HG02852 (cell line): ENCODE results near the gene DDX59.

Experiments
- ATAC-seq: cut with Tn5 transposase; IDR thresholded peaks from one replicate; pipeline ENCODE4 v1.9.1; 2021; ENCODE audit warnings: mild to moderate bottlenecking, moderate library complexity; ENCODE audit not compliant: unreplicated experiment

Gene DDX59

DNA sequence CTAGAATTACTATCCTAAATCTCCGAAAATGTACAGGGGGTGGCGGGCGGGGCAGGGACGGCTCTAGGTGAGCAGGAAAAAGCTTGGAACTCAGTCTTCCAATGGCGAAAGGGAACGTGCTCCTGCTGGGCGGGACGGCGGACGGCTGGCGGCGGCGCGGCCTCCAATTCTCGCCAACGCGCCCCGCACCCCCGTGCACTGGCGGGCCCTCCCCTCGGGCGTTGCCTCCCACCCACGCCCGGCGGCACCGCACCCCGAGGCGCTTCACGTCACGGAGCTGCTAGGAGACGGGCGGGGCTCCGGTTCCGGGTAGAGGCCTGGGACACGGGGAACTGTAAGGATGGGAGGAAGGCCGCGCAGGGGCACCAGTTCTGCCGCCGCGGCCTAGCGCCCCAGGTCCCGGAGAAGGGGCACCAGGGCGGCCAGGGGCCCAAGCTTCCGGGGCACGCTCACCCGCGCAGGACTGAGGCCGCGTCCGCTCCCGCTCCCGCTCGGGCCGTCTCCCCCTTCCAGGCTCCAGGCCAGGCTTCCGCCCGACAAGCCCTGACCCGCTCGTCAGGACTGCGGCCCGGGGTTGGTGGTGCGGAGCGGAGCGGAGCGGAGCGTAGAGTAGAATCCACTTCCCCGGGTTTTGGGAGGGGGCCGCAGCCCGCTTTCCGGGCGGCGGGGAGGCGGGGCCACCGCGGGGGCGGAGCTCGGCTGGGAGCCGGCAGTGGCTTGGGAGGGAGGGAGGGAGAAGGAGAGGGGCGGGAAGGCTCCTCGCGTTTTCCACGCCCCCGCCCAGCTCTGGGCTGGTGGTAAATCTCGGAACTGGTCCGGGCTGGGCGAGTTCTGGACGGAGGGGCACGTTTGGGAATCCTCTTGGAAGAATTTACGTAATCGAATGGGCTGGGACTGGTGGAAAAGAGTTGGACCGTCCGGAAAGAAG, at the start of gene DDX59:
Gene DDX59, minus strand, starts transcription at position 594 of the 928 bp plus-strand sequence. CDS start 3,167 bp downstream, outside the sequence.
- peak; percentile 83 for ATAC-seq

DNA sequence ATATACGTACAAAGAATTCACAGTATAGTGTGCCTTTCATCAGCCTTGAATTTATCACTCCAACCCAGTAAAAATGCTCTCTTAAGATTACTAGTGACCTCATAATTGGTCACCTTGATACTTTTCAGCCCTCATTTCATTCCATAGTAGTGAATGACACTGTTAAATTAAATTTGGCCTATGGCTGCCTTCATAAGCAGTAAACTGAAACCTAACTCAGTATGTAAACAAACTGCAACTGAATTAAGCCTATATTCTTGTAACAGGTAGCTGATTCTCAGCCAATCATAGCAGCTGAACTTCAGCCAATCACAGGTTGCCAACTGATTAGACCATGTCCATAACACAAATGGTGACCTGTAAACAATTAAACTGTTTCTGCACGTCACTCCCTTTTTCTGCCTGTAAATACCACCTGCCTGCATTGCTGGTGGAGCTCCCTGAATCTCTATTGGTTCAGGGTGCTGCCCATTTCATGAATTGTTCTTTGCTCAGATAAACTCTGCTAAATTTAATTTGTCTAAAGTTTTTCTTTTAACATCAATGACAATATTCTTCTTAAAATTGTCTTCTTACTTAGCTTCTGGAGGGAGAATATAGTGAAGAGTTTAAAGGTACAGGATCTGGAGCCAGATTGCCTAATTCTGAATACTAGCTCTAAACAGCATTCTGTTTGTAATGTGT, 44.9 kb upstream of the DDX59 start:
- ATAC-seq, result no peak

DNA sequence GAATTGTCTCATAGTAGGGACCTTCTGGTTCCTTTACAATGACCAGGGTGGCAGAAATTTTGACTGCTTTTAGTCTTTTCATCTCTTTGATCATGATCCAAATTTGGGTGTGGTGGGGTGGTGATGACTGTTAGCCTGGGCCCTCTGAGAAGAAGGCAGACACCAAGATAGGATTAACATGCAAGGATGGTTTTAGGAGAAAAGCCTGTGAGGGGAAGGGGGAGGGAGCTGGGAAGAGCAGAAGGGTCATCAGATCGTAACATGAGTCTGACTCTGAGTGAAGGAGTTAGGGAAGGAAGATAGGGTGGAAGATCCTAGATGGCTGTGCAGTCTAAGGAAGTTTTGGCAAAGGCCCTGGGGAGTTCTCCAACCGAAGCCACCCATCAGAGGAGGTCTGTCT, 40.5 kb upstream of the DDX59 start:
- ATAC-seq, result no peak

DNA sequence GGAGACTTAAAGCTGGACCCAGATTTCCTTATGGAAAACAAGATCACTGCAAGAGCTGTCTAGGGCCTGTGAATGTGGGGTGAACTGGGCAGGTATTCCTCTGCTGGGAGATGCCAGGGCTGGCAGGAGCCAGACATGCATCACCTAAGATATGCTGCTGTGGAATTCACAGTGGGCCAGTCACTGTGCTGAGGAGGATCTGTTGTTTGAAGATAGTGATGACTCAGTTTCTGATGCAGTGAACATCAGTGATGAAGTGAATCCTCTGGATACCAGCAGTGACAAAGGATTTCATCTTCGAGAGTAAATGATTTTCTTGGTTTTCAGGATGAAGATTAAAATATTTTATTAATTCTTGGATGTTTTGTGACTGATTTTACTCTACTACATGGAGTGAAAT, 39.1 kb upstream of the DDX59 start:
- no peak for ATAC-seq

DNA sequence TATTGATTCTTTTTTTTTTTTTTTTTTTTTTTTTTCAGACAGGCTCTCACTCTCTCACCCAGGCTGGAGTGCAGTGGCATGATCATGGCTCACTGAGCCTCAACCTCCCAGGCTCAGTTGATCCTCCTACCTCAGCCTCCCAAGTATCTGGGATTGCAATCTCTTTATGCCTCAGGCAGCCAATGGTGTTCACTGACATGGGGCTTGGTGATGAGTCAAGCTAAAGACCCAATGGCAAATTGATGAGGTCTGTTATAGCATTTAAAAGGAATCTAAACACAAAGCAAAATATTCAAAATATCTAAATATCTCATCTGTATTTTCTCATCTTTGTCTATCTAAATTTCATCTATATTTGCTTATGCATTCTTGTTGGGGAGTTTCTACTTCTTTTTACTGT, 38.5 kb upstream of the DDX59 start:
- no peak for ATAC-seq

DNA sequence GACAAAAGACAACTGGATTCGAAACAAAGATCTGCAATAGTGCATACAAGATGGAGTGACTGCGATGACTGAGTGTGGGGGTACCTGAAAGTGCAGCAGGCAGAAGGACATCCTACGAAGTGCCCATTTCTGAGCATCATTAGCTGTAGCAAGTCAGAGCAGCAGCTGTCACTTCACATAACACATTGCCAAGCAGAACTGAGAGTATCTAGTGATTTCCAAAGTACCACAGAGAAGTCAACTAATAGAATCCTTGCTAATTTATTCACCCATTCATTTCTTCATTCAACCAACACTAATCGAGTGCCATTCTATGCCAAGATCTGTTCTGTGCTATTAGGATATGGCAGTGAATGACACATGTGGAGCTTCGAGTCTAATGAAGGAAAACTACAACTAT, 37.4 kb upstream of the DDX59 start:
- ATAC-seq, result no peak

DNA sequence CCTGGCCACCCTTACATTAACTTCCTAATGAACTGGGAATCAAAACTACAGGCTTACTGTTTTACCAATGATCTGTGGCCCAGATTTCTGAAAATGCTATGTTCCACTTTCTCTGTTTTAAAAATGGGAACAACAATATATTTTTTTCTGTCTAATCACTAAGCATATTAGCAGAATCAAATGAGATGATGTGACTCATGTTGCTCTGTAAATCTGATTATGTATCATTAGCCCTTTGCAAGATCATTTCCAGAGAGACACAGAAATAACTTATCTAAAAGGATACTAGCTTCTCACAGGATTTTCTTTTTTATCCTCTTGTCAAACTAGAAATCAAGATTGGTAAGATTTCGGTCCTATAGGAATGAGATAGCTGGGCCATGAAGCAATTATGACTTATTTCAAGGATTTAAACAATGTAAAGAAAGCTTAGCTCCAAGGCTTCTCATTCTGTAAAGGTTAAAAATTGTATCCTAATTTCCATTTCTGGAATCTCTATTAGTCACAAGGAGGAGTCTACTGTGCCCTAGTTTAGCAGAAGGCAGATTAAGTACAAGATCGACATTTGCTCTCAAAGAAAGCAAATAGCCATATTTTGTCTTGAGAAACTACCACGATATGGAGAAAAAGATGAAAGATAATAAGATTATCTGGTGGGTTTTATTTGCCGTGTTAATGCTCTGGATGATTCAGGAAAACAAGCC, 36.6 kb upstream of the DDX59 start:
- no peak for ATAC-seq

DNA sequence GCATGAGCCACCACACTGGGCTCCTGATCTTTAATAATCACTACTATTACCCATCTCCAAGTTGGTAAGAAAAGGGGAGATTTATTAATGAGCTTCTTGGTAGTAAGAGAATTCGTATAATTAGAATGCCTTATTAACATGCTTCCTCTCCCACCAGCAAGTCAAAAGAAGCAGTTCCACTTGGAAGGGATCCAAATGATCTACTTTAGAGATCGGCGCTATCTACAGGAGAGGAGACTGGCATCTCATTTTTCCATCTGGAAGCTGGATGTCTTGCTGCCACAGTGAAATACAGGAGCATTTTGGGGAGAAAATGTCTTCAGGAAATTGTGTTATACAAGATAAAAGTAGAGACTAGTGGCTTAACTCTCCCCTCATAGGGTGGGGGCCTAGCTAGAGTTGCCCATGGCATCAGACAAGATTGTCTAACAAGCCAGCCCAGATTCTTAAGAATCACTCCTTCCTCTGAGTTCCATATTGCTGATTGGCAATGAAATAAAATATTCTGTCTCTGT, 35.3 kb upstream of the DDX59 start:
- no peak for ATAC-seq

DNA sequence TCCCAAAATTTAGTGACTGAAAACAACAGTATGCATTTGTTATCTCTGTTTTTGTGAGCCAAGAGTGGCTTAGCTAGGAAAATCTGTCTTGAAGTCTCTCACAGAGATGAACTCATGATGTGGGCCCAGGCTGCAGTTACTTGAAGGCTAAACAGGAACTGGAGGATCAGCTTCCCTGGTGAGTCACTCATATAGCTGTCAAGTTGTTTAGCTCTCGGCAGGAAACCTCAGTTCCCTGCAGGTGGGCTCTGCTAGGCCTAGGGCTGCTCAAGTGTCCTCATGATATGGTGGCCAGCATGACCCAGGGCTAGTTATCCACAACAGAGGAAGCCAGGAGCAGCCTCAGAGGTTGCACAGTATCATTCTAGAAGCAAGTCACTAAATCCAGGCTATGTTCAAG, 30.2 kb upstream of the DDX59 start:
- ATAC-seq, result no peak

DNA sequence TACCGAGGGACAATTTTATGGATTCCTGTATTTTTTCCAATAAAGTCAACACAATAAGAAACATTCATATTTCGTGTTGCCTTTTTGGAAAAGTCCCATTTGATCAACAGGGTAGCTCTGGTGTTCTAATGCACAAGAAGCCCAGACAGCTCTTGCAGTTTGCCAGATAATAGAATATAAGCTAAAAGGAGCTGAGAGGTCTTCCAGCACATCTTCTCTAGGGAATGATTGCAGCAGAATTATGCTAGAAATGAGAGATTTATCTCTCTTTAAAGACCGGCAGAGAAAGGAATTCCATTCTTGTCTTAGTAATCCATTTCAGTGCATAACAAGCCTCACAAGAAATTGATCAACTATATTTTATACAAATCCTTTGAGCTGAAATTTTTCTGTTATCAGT, 25.0 kb upstream of the DDX59 start:
- no peak for ATAC-seq

DNA sequence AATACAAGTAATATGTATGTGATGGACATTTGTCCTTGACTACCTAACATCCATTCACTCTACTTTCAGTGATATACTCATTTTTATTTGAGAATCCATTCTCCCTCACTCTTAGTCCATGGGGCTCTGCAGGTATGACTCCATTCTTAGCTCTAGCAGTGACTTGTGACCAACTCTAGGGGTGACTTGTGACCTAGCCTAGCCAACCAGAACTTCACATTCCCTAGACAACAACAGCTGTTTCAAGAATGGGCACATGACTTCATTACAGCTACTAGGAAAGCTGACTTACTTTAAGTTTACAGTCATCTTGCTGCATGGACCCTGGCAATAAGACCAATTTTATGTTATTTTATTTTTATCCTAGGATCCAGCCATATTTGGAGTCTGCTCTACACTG, 23.6 kb upstream of the DDX59 start:
- no peak for ATAC-seq

DNA sequence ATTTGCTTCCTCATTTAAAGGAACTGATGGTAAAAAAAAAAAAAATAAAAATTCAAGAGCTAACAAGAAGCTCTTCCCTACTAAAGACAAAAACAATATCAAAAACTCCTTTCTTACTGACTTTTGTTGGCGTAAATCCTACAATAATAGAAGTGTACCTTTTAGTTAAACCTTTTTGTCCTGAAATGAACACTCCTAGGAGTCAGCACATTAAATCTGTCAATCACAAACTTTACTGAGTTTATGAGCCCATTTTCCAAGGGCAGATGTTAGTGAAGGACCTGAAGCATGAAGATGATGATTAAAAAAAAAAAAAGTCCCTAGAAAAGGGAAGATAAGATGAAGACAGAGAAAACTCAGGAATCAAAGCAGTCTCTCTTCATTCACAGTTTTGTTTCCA, 22.6 kb upstream of the DDX59 start:
- no peak for ATAC-seq

DNA sequence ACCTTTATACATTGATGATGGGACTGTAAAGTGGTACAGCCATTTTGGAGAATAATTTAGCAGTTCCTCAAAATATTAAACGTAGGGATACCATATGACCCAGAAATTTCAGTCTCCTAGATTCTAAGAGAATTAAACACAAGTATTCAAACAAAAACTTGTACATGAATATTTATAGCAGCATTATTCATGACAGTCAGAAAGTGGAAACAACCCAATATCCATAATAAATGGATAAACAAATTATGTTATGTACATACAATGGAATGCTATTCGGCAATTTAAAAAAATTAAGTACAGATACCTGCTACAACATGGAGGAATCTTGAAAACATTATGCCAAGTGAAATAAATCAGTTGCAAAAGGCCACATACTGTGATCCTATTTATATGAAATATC, 16.9 kb upstream of the DDX59 start:
- ATAC-seq, result no peak

DNA sequence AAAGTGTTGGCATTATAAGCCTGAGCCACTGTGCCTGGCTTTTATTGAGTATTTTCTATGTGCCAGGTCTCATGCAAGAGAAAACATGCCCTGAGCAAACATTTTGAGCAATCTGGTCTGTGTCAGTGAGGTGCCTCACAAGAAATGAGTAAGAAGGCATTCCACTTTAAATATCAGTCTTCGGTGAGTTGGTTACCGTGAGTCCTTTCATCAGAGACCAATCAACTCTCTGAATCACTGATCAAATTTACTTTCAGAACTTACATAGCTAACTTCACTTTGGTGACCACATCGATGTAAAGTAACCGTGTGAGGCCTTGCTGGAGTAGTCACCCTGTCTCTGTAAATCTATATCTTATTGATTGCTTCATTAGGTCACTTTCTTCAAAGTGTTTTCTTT, 14.3 kb upstream of the DDX59 start:
- no peak for ATAC-seq

DNA sequence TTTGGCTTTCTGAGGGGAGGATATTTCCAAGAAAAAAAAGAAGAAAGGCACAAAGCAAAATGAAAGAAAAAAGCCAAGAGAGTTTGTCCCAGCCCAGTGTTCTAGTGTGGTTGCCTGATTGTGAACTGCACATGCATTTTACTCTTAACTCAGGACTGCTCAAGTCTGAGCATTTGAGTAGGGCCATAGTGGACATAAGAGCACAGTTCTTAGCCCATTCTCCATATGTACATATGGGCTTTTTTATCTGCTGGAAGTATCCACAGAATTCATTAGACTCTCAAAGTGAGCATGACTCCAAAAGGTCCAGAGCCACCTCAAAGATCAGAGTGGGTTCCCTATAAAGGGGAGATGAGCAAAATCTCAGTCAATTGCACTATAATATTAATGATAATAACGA, 13.6 kb upstream of the DDX59 start:
- no peak for ATAC-seq

DNA sequence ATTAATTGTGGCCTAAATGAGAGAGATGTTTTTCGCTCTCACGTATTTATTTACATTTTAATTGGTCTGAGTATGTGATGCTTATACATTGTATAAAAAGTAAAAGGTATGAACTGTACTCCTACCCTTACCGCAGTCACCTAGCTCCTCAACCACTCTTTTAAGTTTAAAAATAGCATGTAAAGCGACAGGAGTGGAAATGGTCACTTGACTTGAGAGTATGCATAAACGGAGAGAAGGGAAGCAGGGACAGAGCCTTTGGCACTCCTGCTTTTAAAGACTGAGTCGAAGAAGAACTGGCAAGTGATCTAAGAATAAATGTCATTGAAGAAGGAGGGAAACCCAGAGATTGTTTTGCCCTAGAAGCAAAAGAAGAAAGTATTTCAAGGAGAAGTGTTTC, 11.5 kb upstream of the DDX59 start:
- no peak for ATAC-seq

DNA sequence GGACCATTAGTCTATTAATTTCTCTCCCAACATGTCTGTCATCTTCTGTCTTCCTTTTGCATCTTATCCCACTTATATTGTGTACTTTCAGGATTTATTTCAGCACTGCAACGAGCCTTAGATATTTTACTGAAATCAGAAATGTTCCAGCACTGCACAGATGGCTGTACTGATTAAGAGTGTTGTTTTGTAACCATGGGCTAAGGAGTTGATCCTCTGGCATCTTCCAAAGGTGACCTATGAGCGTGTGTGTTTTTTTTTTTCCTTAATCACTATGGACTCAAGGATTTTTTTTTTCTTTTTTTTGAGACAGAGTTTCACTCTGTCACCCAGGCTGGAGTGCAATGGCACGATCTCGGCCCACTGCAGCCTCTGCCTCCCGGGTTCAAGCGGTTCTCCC, 7.1 kb upstream of the DDX59 start:
- no peak for ATAC-seq

DNA sequence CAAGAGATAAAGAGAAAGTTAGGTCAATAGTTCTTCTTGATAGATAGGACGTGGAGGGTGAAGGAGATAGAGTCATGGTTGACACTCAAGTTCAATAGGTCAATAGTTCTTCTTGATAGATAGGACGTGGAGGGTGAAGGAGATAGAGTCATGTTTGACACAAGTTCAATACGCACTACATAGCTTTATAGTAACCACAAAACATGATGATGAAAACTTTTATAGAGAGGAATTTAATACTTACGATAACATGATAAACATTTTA, 5.8 kb upstream of the DDX59 start:
- no peak for ATAC-seq

DNA sequence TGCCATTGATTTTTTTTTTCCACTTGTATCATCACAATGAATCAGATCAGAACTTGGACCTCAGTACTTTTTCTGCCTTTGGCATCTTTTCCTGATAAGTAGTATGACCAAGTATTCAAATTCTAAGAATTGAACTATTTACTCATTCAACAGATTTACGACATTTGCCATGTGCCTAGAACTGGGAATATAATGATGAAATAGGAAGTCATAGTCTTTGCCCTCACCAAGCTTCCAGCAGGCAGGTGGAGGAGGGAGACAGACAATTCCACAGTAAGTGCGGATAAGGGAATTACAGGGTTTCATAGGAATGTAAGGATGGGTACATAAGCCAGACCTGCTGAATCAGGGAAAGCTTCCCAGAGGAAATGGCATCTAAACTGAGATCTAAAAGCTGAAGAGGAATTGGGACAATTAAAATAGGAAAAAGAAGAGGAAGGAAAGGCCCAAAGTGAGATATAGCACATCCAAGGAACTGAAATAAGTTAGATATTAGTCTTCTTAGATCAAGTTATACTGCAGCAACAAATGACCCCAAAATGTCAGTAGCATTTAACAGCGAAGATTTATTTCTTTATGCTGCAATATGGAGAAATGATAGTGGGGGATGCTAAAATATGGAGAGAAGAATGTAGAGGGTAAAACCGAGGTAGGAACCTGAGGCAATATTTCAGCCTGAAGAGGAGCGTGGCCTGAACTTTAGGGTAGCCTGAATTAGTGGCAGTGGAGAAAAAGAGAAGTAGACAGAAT, 5.3 kb upstream of the DDX59 start:
- no peak for ATAC-seq

DNA sequence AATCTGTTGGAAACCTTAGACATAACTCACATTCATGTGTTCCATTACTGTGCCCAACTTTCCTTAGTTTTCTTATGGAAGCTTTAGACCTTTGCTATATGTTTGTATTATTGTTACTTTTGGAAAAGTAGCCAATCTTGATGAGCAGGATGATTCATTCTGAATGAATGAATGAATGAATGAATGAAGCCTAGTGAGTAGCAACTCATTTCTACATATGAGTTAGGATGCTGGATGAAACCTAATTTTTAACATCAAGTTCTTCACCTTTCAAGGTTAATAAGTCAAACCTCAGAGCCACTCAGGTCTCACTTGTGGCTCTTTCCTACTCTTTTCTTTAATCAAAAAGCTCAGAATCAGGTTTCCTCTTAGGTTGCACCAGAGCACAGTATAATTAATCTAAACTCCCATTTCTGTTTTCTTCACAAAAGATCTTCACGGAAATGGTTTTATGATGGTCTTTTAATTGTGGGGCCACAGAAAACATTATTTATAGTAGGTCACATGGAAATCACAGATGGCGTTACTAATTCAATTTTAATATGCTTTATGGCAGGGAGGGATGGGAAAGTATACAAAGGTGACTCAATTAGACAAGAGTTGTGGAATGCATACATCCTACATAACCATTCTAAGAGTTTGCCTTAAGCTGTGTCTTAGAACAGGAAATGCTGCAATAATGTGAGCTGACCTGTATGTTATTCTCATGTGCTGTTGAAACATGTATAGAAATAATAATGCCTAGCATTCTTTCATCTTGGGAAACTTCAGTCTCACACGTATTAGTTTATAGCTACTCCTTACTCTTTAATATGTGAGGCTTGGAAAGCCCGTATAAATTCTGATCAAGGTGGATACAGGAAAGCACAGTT, 4.5 kb upstream of the DDX59 start:
- no peak for ATAC-seq
